Endothelial cell of hepatic sinusoid (primary cell): ENCODE data around the gene TRIM3.

Experiments used
- in situ Hi-C: cut with HindIII; loops from 2 replicates; pipeline ENCODE4 v1.10.0; 2017; ENCODE audit warnings: low sequenced_read_pairs

Gene TRIM3

DNA sequence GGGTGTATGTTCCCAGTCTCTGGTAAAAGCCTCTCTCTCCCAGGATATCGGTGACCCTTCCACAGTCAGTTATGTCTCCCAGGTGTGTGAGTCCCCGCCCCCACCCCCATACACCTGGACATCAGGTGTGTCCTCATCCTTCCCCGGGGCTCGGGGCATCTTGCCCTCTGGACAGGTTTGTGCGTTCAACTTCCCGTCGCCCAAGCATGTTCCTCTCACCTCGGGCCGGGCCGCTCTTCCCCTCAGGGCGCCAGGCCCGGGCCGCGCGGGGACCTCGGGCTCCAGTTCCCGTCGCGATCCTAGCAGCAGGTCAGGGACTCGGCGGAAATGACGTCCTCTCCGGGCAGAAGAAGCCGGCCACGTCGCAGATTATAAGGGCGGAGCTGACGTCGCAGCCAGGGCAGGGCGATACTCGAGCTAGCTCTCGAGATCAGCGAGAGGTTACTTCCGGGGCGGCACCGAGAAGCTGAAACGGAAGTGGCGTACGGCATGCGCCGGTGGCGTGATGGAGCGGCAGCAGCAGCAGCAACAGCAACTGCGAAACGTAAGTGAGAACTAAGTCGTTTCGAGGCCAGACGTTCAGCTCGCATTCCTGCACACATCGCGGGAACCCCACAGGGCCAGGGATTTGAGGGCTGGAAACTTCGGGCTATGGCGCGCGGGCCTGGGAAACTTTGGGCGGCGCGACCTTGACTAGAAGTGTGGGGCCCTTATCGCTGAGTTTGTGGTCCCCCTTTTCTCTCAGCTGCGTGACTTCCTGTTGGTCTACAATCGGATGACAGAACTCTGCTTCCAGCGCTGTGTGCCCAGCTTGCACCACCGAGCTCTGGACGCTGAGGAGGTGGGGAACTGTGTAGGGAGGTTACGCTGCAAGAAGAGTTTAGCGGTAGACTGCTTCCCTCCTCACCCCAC lies 7.5 kb upstream of the TRIM3 start, which contains the start of the genes ARFIP2 and TIMM10B:
Gene ARFIP2, minus strand, starts transcription at position 320 of the 912 bp plus-strand sequence. CDS start 910 bp downstream, outside the sequence.
Gene TIMM10B, plus strand, starts transcription at position 490 of the 912 bp plus-strand sequence. Its CDS starts 16 bp downstream, at position 506.
- in situ Hi-C loops: loop anchor here (5.0 kb wide), 1 partner anchor 79 kb away; no protein-coding TSS in a partner anchor

DNA sequence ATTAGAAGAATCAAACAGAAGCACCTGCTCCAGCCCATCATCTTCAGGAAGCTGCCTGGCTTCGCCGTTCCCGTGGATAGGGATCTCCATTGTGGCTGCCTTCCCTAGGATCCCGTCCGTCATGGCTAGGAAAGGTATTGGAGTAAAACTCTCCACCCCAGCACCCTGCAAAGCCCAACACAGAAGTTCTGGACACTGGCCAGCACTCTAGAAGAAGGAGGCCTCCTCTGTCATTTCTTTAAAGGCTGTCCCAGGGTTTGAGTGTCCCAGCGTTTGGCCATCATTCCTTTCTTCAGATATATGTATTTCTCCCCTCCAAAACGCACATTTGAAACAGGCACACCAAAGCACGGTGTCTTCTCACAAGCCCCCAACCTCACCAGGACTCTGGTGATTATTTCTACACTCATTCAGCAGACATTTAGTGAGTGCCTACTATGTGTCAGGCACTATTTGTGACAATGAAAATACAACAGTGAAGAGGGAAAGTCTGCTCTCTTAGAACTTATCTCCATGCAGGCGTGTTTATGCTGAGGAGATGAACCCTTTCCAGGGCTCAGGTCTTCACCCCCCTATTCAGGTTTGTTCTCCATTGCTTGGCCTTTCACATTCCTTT lies 6.7 kb upstream of the TRIM3 start:
- in situ Hi-C loops: loop anchor here (5.0 kb wide), 1 partner anchor 78 kb away; no protein-coding TSS in a partner anchor

DNA sequence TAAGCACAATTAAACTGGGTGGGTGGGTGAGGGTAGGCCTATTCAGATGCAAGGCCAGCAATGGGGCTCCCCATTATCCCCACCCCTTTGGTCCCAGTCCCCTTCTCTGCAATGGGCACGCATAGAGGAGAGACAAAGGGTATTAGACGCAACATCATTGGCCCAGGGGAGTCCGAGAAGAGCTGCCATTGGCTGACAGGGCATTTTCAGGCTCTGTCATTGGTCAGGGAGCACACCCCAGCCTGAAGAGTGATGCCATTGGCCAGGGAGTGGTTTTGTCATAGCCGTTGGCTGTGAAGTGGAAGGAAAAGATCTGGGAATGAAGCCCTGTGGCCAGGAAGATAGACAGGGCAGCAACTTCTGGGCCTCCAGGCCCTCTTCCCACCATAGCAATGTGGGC lies 2.8 kb upstream of the TRIM3 start:
- in situ Hi-C loops: no loop called here

DNA sequence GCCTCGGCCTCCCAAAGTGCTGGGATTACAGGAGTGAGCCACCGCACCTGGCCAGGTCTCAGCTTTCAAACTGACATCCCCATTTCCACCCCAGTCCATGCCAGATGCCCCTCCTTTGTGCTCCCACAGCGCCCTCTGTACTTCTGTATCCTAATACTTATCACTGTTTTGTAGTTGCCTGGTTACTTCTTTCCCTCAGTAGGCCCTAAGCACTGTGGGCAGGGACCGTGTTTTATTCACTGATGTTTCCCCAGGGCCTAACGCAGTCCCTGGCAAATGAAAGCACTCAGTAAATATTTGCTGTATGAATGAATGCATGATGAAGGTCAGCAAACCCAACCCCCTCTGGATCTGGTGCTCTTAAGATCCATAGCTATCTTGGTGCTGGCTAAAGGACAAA lies 2.2 kb upstream of the TRIM3 start:
- in situ Hi-C loops: no loop called here

DNA sequence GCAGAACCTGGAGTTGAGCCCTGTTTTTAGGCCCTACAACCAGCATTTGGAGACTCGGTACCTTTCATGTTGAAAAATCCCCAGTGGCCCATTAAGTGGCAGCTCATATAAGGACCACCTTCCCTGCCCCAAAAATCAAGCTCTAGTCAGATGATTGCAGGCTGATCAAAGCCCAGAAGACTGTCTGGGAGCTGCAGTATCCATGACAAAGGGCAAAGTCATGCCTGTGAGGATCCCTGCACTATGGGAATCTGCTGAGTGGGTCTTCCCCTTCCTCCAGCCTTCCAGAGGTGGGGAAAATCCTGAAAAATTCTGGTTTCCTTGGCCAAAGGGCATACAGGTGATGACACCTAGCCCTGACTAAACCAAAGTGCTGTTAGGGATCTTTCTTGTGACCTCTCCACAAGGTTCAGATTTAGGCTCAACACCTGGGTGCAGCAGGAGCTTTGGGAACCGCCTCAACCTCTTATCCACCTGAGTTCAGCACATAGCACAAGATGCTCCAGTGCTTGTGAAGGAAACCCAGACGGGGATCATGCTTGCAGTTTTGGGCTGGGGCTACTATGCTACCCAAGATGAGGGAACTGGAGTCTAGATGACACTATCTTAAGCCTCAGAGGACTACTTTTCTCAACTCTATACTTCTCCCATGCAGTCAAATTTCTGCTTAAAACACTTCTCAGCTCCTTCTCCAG lies 1.2 kb upstream of the TRIM3 start:
- in situ Hi-C loops: no loop called here

DNA sequence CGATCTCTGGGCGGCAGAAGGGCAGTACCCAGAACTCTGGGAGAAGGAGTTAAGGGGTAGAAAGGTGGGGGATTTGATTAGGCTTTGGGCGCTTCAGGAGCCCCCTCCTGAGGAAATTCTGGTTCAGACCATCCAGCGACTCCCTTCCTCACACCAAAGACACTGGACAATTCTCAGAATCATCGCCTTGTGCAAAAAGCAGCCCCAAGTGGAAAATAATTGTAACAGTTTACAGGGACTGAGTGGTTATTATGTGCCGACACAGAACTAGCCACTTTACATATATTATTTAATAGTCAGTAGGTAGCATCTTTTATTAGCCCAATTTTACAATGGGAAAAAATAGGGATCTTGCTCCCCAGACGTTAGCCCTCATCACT lies 662 bp upstream of the TRIM3 start:
- in situ Hi-C loops: no loop called here

- in situ Hi-C loops: no loop called here
Measured at GRCh38 chr11:6472934-6473333, 807 bp downstream of the TRIM3 start.

GRCh38 chr11:6469599-6469998 lies 4.1 kb downstream of the TRIM3 start:
- in situ Hi-C loops: no loop called here

GRCh38 chr11:6468712-6469495 lies 4.8 kb downstream of the TRIM3 start:
- in situ Hi-C loops: no loop called here

GRCh38 chr11:6459099-6459450 lies 14.7 kb downstream of the TRIM3 start:
- in situ Hi-C loops: no loop called here

- in situ Hi-C loops: no loop called here
Measured at GRCh38 chr11:6458352-6459098, 15.2 kb downstream of the TRIM3 start.

DNA sequence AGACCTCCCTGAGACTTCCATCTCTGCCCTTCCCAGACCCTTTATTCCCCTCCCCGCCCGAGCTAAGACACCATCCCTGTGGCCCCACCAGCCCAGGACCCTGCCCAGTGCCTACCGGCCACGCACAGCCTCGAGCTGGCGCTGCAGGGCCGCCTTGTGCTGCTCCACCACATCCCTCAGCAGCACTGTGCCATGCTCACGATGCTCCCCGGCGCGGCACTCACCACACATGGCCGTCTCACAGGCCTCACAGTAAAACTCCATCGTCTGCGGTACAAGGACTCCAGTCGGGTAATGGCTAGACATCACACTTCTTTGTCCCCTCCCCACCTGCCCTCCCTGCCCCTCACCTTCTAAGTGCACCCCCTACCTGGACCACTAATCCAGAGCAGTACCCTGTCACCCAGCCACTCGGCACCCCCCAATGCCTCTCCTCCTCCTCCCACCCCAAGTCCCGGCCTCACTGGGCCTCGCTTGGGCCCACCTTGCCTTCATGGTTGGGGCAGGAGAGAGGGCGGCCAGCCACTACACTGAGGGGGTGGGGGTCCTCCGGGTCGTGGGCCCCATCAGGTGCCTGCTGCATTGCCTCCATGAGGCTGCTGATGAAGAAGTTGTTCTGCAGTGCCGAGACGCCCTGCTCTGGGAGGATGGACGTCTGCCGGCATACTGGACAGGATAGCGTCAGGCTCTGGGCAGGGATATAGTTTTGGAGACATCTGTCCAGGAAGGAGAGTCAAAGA lies 16.0 kb downstream of the TRIM3 start:
- in situ Hi-C loops: no loop called here

DNA sequence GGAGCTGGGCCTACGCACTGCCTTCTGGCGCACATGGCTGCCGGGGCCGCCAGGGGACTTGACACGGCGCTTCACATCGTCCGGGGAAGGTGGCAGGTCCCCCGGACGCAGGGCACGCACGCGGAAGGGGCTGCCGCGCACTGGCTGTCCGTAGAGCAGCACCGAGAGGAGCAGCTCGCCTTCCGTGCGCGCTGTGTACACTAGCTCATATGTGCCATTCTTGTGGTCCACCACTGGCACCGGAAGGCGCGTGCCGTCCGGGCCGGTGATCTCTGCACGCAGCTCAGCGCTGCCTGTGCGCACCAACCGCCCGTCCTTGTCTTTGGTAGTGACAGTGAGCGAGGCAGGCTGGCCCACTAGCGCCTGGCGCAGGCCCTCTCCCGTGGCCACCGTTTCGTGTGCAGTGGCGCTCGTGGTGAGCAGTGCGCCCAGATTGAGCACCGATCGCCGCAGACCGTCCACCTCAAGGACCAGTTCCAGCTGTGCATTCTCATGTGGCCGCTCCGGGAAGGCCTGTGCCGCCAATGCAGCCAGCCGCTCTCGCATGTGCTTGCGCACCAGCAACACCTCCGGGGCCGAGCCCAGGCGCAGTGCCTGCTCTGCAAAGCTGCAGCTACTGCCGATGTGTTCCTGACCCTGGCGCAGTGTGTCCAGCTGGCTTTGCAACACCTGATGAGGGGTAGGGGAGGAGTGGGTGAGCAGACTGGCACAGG lies 17.2 kb downstream of the TRIM3 start:
- in situ Hi-C loops: no loop called here

- in situ Hi-C loops: no loop called here
Measured at GRCh38 chr11:6455070-6455469, 18.7 kb downstream of the TRIM3 start.

GRCh38 chr11:6453152-6453551 lies 20.6 kb downstream of the TRIM3 start:
- in situ Hi-C loops: no loop called here

- in situ Hi-C loops: no loop called here
Measured at GRCh38 chr11:6452219-6452618, 21.5 kb downstream of the TRIM3 start.

DNA sequence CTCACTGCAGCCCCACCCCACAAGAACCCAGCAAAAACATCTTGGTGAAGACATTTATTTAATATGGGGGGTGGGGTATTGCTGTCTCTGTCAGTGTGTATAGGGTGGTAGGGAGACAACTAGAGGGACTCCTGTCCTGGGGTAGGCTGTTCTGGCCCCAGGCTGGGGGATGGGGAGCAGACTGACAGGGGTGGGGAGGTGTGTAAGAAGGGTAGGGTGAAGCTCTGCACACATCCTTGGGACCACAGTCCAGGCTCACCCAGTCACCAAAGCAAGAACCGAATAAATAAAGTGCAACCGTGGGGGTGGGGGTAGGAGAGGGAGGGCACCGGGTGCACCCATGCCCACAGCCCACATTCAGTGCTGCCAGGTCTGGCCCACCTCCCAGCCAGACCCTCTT lies 25.2 kb downstream of the TRIM3 start:
- in situ Hi-C loops: no loop called here

DNA sequence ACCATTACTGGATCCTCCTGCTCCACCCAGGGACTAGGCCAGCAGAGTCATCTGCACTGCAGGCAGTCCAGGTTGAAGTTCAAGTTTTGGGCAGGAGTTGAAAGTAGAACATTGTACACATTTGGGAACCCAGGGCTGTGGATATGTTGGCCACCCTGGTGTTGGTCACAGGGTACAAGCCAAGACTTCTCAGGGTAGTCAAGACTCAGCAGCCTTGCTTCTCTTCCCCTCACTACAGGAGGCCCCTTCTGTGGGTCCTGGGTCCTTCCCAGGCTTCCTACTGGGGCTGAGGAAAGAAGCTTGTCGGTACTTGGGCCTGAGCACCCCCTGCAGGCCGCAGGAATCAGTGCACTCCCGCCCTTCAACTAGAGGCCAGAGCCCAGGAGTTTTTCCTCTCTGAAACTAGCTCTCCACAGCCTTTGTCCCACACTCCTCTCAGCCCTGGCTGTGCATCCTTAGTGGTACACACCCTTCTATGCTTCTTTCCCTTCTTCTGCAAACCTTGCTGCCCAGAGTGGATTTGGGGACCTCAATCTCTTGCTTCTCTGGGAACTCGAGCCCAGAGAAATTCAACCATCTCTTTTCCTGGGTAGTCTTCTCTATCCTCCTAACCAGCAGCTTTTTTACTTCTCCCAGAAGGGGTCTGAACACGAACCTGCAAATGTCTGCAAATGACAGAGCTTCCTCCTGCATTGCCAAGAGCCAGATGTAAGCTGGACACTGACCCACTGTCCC lies 30.3 kb downstream of the TRIM3 start:
- in situ Hi-C loops: loop anchor here (5.0 kb wide), 1 partner anchor 56 kb away; no protein-coding TSS in a partner anchor
